Central memory CD8-positive, alpha-beta T cell (primary cell): ENCODE results near the gene ZNF358.
A peak's percentile ranks its signal among the peaks of the same experiment; 100 is the strongest.

Experiments
- ATAC-seq: fragments of 150-1000 bp; cut with Tn5 transposase; replicated peaks from 2 replicates; pipeline ENCODE4 v1.10.0; 2022; ENCODE audit warnings: mild to moderate bottlenecking, moderate FRiP score, moderate number of reproducible peaks; ENCODE audit not compliant: poor library complexity, severe bottlenecking; ENCODE audit errors: extremely low read depth
- DNase-seq, 2 donors: peaks; one replicate each; pipeline ENCODE4 v3.0.0; 2021; ENCODE audit warnings: low spot score in 2 of 2
- H3K27ac Mint-ChIP-seq: one replicate; pipeline ENCODE4 v1.8.0; 2022; ENCODE audit warnings: low read depth, mild to moderate bottlenecking, moderate library complexity, mixed read lengths
- H3K27me3 Mint-ChIP-seq: one replicate; pipeline ENCODE4 v1.8.0; 2022; ENCODE audit warnings: mixed read lengths
- H3K36me3 Mint-ChIP-seq: one replicate; pipeline ENCODE4 v1.8.0; 2022; ENCODE audit warnings: mild to moderate bottlenecking, moderate library complexity, mixed read lengths; ENCODE audit not compliant: insufficient read depth
- H3K4me1 Mint-ChIP-seq: one replicate; pipeline ENCODE4 v1.8.0; 2022; ENCODE audit warnings: mixed read lengths
- H3K4me3 Mint-ChIP-seq: one replicate; pipeline ENCODE4 v1.8.0; 2022; ENCODE audit warnings: mild to moderate bottlenecking, moderate library complexity, mixed read lengths
- H3K9me3 Mint-ChIP-seq: one replicate; pipeline ENCODE4 v1.8.0; 2022; ENCODE audit warnings: mixed read lengths

The ZNF358 gene

GRCh38 chr19:7540761-7541474 lies 25.0 kb downstream of the ZNF358 start:
- ATAC-seq (no peak), DNase-seq (no peak)
- peaks cover 20% of the 10 kb centered on the region for H3K4me1 Mint-ChIP-seq
- H3K27ac Mint-ChIP-seq: no peak overlapping the region
- no peaks in the 10 kb centered on the region for H3K9me3 Mint-ChIP-seq
- no peak overlapping the region for H3K4me3 Mint-ChIP-seq
- peaks cover 13% of the 10 kb centered on the region for H3K36me3 Mint-ChIP-seq
- H3K27me3 Mint-ChIP-seq: no peaks in the 10 kb centered on the region

DNA sequence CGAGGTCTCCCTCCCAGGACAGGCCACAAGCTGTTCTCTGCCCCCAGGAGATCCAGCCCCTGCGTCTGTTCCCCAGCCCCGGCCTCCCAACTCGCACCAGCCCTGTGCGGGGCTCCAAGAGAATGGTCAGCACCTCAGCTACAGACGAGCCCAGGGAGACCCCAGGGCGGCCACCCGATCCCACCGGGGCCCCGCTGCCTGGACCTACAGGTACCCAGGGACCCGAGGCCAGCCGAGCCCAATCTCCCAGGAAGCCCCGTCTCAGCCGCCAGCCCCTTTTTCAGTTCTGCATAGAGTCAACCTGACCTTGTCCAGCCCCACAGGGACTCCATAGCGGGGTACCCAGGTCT lies 25.5 kb downstream of the ZNF358 start:
- no peak overlapping the region for H3K4me3 Mint-ChIP-seq
- H3K36me3 Mint-ChIP-seq: peaks cover 14% of the 10 kb centered on the region
- H3K27ac Mint-ChIP-seq: no peak overlapping the region
- DNase-seq (no peak), ATAC-seq (no peak)
- peaks cover 20% of the 10 kb centered on the region for H3K4me1 Mint-ChIP-seq
- no peaks in the 10 kb centered on the region for H3K9me3 Mint-ChIP-seq
- H3K27me3 Mint-ChIP-seq: no peaks in the 10 kb centered on the region

GRCh38 chr19:7541828-7542443 lies 26.0 kb downstream of the ZNF358 start:
- Mint-ChIP-seq H3K4me1 (peaks cover 15% of the 10 kb centered on the region), H3K27me3 (no peaks in the 10 kb centered on the region)
- no peak for ATAC-seq

DNA sequence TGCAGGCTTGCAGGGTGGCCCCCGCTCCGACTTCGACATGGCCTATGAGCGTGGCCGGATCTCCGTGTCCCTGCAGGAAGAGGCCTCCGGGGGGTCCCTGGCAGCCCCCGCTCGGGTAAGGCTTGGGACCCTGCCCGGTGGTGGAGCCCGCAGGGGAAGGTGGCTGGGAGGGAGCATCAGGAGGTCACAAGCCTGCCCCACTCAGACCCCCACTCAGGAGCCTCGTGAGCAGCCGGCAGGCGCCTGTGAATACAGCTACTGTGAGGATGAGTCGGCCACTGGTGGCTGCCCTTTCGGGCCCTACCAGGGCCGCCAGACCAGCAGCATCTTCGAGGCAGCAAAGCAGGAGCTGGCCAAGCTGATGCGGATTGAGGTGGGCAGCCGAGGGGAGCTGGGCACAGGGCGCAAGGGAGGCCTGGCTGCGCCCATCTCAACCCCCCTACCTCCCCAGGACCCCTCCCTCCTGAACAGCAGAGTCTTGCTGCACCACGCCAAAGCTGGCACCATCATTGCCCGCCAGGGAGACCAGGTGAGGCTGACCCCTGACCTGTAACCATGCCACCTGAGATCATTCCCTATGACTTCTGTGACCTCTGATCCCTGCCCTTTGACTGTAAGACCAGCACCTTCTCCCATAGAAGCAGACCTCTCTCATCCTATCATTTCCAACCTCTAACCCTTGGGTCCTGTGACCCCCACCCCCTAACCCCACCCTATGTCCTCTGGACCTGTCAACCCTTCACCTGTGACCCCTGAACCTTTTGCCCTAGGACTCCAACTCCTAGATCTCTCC lies 26.8 kb downstream of the ZNF358 start:
- ATAC-seq (no peak), DNase-seq (no peak)
- Mint-ChIP-seq H3K27me3 (no peaks in the 10 kb centered on the region), H3K4me1 (peaks cover 10% of the 10 kb centered on the region), H3K27ac (peak overlapping the region; percentile 4), H3K36me3 (peaks cover 18% of the 10 kb centered on the region), H3K9me3 (no peaks in the 10 kb centered on the region), H3K4me3 (no peak overlapping the region)

More at GRCh38 chr19:7541828-7542443, 26.0 kb downstream of the ZNF358 start:
- Mint-ChIP-seq H3K4me3 (no peak overlapping the region), H3K9me3 (no peaks in the 10 kb centered on the region), H3K36me3 (peaks cover 14% of the 10 kb centered on the region), H3K27ac (no peak overlapping the region)
- DNase-seq: no peak

GRCh38 chr19:7544626-7545025 lies 28.7 kb downstream of the ZNF358 start:
- H3K9me3 Mint-ChIP-seq: no peaks in the 10 kb centered on the region
- DNase-seq (no peak), ATAC-seq (no peak)
- peak overlapping the region; percentile 3 for H3K27ac Mint-ChIP-seq
- H3K27me3 Mint-ChIP-seq: no peaks in the 10 kb centered on the region
- no peak overlapping the region for H3K4me3 Mint-ChIP-seq
- H3K36me3 Mint-ChIP-seq: peaks cover 15% of the 10 kb centered on the region
- H3K4me1 Mint-ChIP-seq: peaks cover 10% of the 10 kb centered on the region

DNA sequence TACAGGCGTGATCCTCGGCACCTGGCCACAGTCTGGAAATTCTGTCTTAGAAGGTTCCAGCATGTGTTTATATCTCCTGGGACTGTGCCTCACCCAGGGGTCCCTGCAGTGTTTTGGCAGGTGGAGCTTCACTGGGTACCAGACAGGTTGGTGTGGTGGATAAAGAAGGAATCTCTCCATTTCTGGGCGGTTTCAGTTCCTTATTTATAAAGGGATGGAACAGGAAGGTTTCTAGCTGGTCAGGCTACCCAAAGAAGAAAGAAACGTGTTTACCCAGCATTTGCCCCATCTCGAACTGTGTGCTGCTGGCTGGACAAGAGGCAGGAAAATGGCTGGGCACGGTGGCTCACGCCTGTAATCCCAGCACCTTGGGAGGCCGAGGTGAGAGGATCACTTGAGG lies 29.4 kb downstream of the ZNF358 start:
- H3K27me3 Mint-ChIP-seq: no peaks in the 10 kb centered on the region
- no peak overlapping the region for H3K4me3 Mint-ChIP-seq
- DNase-seq (no peak), ATAC-seq (no peak)
- no peaks in the 10 kb centered on the region for H3K9me3 Mint-ChIP-seq
- H3K36me3 Mint-ChIP-seq: peaks cover 17% of the 10 kb centered on the region
- H3K27ac Mint-ChIP-seq: no peak overlapping the region
- peaks cover 7% of the 10 kb centered on the region for H3K4me1 Mint-ChIP-seq

GRCh38 chr19:7545904-7546303 lies 30.0 kb downstream of the ZNF358 start:
- no peak for DNase-seq
- peak overlapping the region; percentile 3 for H3K27ac Mint-ChIP-seq
- no peaks in the 10 kb centered on the region for H3K9me3 Mint-ChIP-seq
- no peaks in the 10 kb centered on the region for H3K27me3 Mint-ChIP-seq
- peaks cover 18% of the 10 kb centered on the region for H3K36me3 Mint-ChIP-seq
- H3K4me3 Mint-ChIP-seq: no peak overlapping the region
- peaks cover 6% of the 10 kb centered on the region for H3K4me1 Mint-ChIP-seq
- no peak for ATAC-seq

DNA sequence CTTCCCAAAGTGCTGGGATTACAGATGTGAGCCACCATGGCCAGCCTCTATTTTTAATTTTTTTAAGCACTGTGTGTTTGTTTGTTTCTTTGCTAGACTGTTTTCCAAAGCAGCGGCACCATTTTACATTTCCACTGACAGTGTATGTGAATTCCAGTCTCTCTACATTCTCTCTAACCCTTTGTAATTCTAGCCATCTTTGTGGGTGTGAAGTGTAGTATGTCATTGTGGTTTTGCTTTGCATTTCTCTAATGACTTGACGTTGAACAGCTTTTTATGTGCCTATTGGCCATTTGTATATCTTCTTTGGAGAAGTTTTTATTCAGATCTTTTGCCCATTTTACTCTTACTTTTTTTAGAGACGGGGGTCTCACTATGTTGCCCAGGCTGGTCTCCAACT lies 31.3 kb downstream of the ZNF358 start:
- Mint-ChIP-seq H3K4me1 (peaks cover 6% of the 10 kb centered on the region), H3K27ac (no peak overlapping the region), H3K36me3 (peaks cover 18% of the 10 kb centered on the region), H3K4me3 (no peak overlapping the region), H3K27me3 (no peaks in the 10 kb centered on the region), H3K9me3 (no peaks in the 10 kb centered on the region)
- DNase-seq (no peak), ATAC-seq (no peak)

- H3K9me3 Mint-ChIP-seq: no peaks in the 10 kb centered on the region
- H3K36me3 Mint-ChIP-seq: peaks cover 14% of the 10 kb centered on the region
- H3K4me1 Mint-ChIP-seq: peaks cover 6% of the 10 kb centered on the region
- DNase-seq (no peak), ATAC-seq (no peak)
- no peak overlapping the region for H3K27ac Mint-ChIP-seq
- H3K4me3 Mint-ChIP-seq: no peak overlapping the region
- no peaks in the 10 kb centered on the region for H3K27me3 Mint-ChIP-seq
Observed at GRCh38 chr19:7549429-7550148, 33.7 kb downstream of the ZNF358 start.

DNA sequence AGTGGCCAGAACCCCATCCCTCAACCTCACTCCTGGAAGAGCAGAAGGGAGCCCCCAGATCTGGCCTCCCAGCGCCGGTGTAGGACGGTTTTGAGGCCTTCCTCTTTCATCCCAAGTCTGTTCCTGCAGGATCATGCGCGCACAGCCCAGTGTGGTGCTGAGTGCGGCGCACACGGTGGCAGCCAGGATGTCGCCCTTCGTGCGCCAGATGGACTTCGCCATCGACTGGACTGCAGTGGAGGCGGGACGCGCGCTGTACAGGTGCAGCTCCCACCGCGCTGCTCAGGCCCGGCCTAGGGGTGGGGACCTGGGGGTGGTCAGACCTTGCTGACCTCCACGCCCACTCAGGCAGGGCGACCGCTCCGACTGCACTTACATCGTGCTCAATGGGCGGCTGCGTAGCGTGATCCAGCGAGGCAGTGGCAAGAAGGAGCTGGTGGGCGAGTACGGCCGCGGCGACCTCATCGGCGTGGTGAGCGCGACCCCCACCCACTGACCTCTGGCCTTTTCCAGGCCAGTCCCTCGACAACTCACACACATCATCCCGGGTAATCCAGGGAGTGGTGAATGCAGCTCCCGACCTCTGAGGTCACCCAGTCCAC lies 34.4 kb downstream of the ZNF358 start:
- peaks cover 15% of the 10 kb centered on the region for H3K36me3 Mint-ChIP-seq
- ATAC-seq (no peak), DNase-seq (no peak)
- H3K27me3 Mint-ChIP-seq: no peaks in the 10 kb centered on the region
- H3K9me3 Mint-ChIP-seq: no peaks in the 10 kb centered on the region
- H3K4me1 Mint-ChIP-seq: peaks cover 6% of the 10 kb centered on the region
- no peak overlapping the region for H3K27ac Mint-ChIP-seq
- H3K4me3 Mint-ChIP-seq: no peak overlapping the region

DNA sequence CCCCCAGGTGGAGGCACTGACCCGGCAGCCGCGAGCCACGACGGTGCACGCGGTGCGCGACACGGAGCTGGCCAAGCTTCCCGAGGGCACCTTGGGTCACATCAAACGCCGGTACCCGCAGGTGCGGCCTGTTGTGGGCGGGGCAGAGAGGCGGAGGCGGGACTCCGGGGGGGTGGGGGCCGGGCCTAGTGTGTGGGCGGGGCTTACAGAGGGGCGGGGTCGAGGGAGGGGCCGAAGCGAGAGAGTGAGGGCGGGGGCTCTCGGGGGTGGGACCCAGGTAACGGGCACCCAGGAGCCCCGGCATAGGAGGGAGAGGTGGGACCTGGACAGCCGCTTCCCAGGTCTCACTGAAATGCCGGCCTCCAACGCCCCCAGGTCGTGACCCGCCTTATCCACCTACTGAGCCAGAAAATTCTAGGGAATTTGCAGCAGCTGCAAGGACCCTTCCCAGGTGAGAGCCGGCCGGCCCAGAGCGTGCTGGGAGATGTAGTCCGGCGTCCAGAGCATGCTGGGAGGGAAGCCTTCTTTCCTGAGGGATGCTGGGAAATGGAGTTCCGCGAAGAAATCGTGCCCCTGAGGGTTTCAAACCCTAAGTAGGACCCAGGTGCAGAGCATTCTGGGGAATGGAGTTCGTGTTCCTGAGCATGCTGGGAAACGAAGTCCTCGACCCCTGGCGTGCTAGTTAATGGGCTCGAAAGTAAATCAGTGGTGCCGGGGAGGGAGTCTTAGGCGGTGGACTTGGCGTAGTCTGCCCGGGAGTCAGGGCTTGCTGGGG lies 35.3 kb downstream of the ZNF358 start:
- Mint-ChIP-seq H3K9me3 (no peaks in the 10 kb centered on the region), H3K27ac (no peak overlapping the region)
- DNase-seq: no peak

DNA sequence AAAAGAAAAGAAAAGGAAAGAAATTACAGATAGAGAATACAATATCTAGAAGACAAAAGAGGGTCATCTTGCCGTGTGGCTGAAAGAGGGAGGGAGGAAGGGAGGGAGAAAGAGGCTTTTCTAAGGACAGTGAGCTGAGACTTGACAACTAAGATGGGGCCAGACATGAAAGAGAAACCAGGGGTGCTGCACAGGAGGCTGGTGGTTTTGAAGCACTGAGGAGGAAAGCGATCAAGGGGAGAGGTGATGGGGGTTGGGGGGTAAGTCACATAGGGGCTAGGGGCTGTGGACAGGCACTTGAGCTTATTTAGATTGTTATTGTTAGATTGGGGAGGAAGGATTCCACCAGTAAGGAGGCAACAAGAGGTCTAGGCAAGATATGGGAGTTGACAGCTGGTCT lies 36.9 kb downstream of the ZNF358 start:
- Mint-ChIP-seq H3K4me3 (no peak overlapping the region), H3K27me3 (no peaks in the 10 kb centered on the region), H3K9me3 (no peaks in the 10 kb centered on the region), H3K27ac (no peak overlapping the region), H3K36me3 (peaks cover 15% of the 10 kb centered on the region), H3K4me1 (no peaks in the 10 kb centered on the region)
- no peak for DNase-seq
- no peak for ATAC-seq

More for the DNA sequence above, 35.3 kb downstream of the ZNF358 start:
- Mint-ChIP-seq H3K4me3 (no peak overlapping the region), H3K36me3 (peaks cover 12% of the 10 kb centered on the region), H3K4me1 (peaks cover under 1% of the 10 kb centered on the region), H3K27me3 (no peaks in the 10 kb centered on the region)
- no peak for ATAC-seq
